Measurements from ENCODE around the gene RIT2.

The RIT2 gene

GRCh38 chr18:43081396-43081795 lies 34.1 kb downstream of the RIT2 start:
- no peak for DNase-seq (ENCODE audit: low spot score)

GRCh38 chr18:43080671-43081070 lies 34.8 kb downstream of the RIT2 start:
- DNase-seq (ENCODE audit: low spot score): no peak

- no peak for DNase-seq (ENCODE audit: low spot score)
These were observed 36.1 kb downstream of the RIT2 start for GRCh38 chr18:43079422-43079821.

GRCh38 chr18:43078478-43079092 lies 36.9 kb downstream of the RIT2 start:
- DNase-seq (ENCODE audit: low spot score): no peak

- DNase-seq (ENCODE audit: low spot score): no peak
These were observed 37.8 kb downstream of the RIT2 start for GRCh38 chr18:43077510-43078308.

GRCh38 chr18:43073771-43074170 lies 41.7 kb downstream of the RIT2 start:
- DNase-seq (ENCODE audit: low spot score): no peak

GRCh38 chr18:43068781-43069180 lies 46.7 kb downstream of the RIT2 start:
- no peak for DNase-seq (ENCODE audit: low spot score)

GRCh38 chr18:43067570-43067969 lies 47.9 kb downstream of the RIT2 start:
- DNase-seq (ENCODE audit: low spot score): no peak

GRCh38 chr18:43061816-43062215 lies 53.7 kb downstream of the RIT2 start:
- no peak for DNase-seq (ENCODE audit: low spot score)

- DNase-seq (ENCODE audit: low spot score): no peak
These were observed 54.2 kb downstream of the RIT2 start for GRCh38 chr18:43061318-43061717.

- DNase-seq (ENCODE audit: low spot score): no peak
These were observed 55.5 kb downstream of the RIT2 start for GRCh38 chr18:43060020-43060419.

GRCh38 chr18:43054815-43055519 lies 60.5 kb downstream of the RIT2 start:
- no peak for DNase-seq (ENCODE audit: low spot score)

- DNase-seq (ENCODE audit: low spot score): no peak
These were observed 66.5 kb downstream of the RIT2 start for GRCh38 chr18:43049021-43049420.

- no peak for DNase-seq (ENCODE audit: low spot score)
These were observed 69.2 kb downstream of the RIT2 start for GRCh38 chr18:43046322-43046721.

- DNase-seq (ENCODE audit: low spot score): no peak
These were observed 71.9 kb downstream of the RIT2 start for GRCh38 chr18:43043626-43044025.

GRCh38 chr18:43040281-43040680 lies 75.2 kb downstream of the RIT2 start:
- DNase-seq (ENCODE audit: low spot score): no peak

GRCh38 chr18:43034683-43035500 lies 80.6 kb downstream of the RIT2 start:
- no peak for DNase-seq (ENCODE audit: low spot score)

GRCh38 chr18:43031169-43031568 lies 84.3 kb downstream of the RIT2 start:
- no peak for DNase-seq (ENCODE audit: low spot score)

GRCh38 chr18:43029414-43029813 lies 86.1 kb downstream of the RIT2 start:
- DNase-seq (ENCODE audit: low spot score): no peak

GRCh38 chr18:43022874-43023273 lies 92.6 kb downstream of the RIT2 start:
- DNase-seq (ENCODE audit: low spot score): no peak

GRCh38 chr18:43017622-43018021 lies 97.9 kb downstream of the RIT2 start:
- no peak for DNase-seq (ENCODE audit: low spot score)

GRCh38 chr18:43013486-43013885 lies 102.0 kb downstream of the RIT2 start:
- DNase-seq (ENCODE audit: low spot score): no peak

All from CD4-positive, alpha-beta T cell treated with Interleukin-6 at 100 ng/mL for 8 hours (primary cell).